ENCODE results near the gene CLMN.

Gene CLMN

DNA sequence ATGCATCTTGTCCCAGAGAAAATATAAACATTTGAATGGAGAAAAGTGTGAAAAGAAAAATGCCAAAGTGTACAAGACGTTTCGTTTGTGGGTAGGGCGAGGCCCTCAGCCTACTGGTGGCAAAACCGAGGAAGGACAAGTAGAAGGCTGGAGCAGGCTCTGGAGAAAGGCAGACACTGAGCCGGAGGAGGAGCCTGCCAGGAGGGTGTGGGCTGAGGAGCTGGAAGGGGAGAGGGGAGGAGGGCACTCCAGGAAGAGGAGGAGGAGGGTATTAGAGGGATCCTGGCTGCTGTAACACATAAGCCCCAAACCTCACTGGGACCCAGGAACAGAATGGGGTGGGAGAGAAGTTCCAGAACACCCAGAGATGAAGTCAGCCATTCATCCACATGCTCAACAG, 47.7 kb downstream of the CLMN start:
- TF ChIP-seq, protein P1, sequence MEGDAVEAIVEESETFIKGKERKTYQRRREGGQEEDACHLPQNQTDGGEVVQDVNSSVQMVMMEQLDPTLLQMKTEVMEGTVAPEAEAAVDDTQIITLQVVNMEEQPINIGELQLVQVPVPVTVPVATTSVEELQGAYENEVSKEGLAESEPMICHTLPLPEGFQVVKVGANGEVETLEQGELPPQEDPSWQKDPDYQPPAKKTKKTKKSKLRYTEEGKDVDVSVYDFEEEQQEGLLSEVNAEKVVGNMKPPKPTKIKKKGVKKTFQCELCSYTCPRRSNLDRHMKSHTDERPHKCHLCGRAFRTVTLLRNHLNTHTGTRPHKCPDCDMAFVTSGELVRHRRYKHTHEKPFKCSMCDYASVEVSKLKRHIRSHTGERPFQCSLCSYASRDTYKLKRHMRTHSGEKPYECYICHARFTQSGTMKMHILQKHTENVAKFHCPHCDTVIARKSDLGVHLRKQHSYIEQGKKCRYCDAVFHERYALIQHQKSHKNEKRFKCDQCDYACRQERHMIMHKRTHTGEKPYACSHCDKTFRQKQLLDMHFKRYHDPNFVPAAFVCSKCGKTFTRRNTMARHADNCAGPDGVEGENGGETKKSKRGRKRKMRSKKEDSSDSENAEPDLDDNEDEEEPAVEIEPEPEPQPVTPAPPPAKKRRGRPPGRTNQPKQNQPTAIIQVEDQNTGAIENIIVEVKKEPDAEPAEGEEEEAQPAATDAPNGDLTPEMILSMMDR (IDR thresholded peaks at IDR 0.05; ENCODE audit: low read depth, low read length): no peak
- DNase-seq (ENCODE audit: low read depth in 2 of 2): no peak
- no peak overlapping the region for H3K4me3 ChIP-seq (replicated peaks in 1 of 2; ENCODE audit: low read depth in 2 of 2, low read length in 2 of 2)

DNA sequence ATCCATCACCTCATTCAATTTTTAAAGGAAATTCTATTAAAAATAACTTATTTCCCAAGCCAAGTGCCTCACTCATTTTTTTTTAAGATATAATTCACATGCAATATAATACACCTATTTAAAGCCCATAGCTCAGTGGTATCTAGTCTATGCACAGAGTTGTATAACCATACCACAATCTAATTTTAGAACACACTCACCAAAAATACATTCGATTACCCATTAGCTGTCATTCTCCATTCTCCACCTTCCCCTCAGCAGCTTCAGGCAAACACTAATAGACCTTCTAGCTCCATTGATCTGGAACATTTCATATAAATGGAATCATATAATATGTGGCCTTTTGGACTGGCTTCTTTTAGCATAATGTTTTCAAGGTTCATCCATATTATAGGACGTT, 49.5 kb downstream of the CLMN start:
- TF ChIP-seq, protein P1 (IDR thresholded peaks at IDR 0.05; ENCODE audit: low read depth, low read length): no peak
- no peak for DNase-seq (ENCODE audit: low read depth in 2 of 2)
- H3K4me3 ChIP-seq (replicated peaks in 1 of 2; ENCODE audit: low read depth in 2 of 2, low read length in 2 of 2): no peak overlapping the region

DNA sequence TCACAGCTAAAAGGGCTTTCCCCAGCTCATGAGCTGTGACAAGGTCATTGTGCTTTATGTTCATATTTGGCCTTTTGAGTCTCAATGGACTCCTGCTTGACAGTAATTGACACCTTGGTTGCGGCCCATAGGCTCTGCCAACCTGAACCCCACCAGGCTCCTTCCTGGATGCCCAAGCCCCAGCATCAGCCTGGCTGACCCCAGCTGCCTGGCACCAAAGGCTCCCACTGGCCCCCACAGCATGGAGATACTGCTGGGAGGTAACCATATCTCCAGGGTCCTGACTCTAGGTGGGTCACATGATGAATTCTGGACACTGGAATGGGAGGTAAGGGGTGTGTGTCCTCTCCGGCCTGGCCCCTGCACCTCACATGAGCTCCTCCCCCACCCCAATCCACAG, 50.2 kb downstream of the CLMN start:
- TF ChIP-seq, protein P1 (IDR thresholded peaks at IDR 0.05; ENCODE audit: low read depth, low read length): no peak
- no peak for DNase-seq (ENCODE audit: low read depth in 2 of 2)
- no peak overlapping the region for H3K4me3 ChIP-seq (replicated peaks in 1 of 2; ENCODE audit: low read depth in 2 of 2, low read length in 2 of 2)

DNA sequence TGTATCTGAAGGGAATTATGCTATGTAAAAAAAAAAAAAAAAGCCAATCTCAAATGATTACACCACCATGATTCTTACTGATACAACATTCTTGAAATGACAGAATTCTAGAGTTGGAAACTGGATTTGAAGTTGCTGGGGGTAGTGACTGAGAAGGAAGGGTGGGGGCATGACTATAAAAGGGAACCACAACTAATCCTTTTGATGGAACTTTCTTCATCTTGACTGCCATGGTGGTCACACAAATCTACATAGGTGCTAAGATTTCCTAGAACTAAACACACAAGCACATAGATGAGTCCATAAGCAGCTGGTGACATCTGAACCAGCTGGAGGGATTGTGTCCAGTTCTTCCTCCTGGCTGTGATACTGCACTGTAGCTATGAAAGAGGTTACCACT, 51.4 kb downstream of the CLMN start:
- no peak overlapping the region for H3K4me3 ChIP-seq (replicated peaks in 1 of 2; ENCODE audit: low read depth in 2 of 2, low read length in 2 of 2)
- TF ChIP-seq, protein P1 (IDR thresholded peaks at IDR 0.05; ENCODE audit: low read depth, low read length): no peak
- DNase-seq (ENCODE audit: low read depth in 2 of 2): no peak

DNA sequence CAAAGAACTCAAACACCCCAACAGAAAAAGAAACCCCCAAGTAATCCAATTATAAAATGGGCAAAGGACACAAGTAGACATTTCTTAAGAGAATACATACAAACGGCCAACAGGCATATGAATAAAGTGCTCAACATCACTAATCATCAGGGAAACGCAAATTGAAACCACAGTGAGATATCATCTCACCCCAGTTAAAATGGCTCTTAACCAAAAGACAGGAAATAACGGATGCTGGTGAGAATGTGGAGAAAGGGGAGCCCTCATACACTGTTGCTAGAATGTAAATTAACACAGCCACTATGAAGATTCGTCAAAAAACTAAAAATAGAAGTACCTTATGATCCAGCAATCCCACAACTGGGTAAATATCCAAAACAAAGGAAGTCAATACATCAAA, 52.4 kb downstream of the CLMN start:
- TF ChIP-seq, protein P1 (IDR thresholded peaks at IDR 0.05; ENCODE audit: low read depth, low read length): no peak
- no peak for DNase-seq (ENCODE audit: low read depth in 2 of 2)
- no peak overlapping the region for H3K4me3 ChIP-seq (replicated peaks in 1 of 2; ENCODE audit: low read depth in 2 of 2, low read length in 2 of 2)

DNA sequence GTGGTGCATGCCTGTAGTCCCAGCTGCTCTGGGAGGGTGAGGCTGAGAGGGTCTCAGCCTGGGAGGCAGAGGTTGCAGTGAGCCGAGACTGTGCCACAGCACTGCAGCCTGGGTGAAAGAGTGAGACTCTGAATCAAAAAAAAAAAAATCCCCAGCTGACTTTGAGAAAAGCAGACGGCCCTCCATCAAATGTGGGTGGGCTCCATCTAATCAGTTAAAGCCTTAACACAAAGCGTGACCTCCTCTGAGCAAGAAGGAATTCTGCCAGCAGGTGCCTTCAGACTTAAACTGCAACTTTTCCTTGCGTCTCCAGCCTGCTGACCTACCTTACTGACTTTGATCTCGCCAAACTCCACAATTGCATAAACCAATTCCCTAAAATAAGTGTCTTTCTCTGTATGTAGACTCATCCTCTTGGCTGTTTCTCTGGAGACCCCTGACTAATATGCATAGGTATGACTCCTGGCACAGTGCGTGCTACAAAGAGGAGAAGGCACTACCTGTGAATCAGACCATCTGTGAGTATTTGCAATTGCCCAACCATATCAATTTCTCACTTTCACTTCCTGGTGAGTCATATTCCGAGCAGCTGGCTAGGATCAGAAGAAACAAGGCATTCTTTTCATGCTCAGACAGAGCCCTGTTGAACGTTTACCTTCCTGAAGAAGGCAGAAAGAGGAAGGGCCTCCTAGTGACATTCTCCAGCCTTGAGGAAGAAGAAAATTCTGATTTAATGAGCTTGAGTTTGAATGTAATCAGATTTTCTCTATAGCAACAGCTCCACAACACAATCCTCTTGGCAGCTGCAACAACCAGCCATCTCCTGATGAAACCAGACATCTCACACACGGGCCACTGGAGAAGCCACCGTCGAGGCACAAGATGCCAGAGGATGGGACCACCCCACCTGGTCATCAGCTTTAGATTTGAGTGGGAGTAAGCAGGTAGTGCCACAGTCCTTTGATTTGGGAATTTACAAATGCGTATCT, 54.3 kb downstream of the CLMN start:
- peak; percentile 90 to 99 for DNase-seq (ENCODE audit: low read depth in 2 of 2)
- TF ChIP-seq, protein P1 (IDR thresholded peaks at IDR 0.05; ENCODE audit: low read depth, low read length): no peak
- H3K4me3 ChIP-seq (replicated peaks in 1 of 2; ENCODE audit: low read depth in 2 of 2, low read length in 2 of 2): no peak overlapping the region

Measured in cardiac fibroblast (primary cell).